Panc1 (cell line): ENCODE data around the gene OR2V1. TPM values are rescaled to one million over a fixed set of nuclear protein-coding genes. Genes with fewer than 3 reads are reported as not detected.

Source experiments
- ATAC-seq: fragments of 200-7000 bp; cut with Tn5 transposase; 2 replicates; pipeline ENCODE4 v1.9.1; 2020; ENCODE audit warnings: mild to moderate bottlenecking, moderate library complexity
- BruUV-seq: library from RNA; stranded (reverse); fragments of 400-500 nt; replicated peaks from 2 replicates; lab custom pipeline; 2021; lab: Mats Ljungman, UMichigan
- CTCF ChIA-PET: fragments of 300-600 bp; sonication (Branson Sonifier 250); formaldehyde crosslinking; loops from one replicate; lab custom pipeline; 2022; ENCODE audit warnings: antibody characterized with exemption; lab: Charles Lee
- POLR2A ChIA-PET: fragments of 300-600 bp; sonication (Branson Sonifier 250); formaldehyde crosslinking; loops from one replicate; lab custom pipeline; 2022; ENCODE audit warnings: antibody characterized with exemption; lab: Charles Lee
- DNase-seq: peaks from one replicate; pipeline ENCODE4 v3.0.0-alpha.2; 2010; ENCODE audit warnings: low read depth, low spot score
- H3K27ac ChIP-seq: 2 replicates; pipeline ENCODE4 v1.5.1; 2011; ENCODE audit warnings: mild to moderate bottlenecking, low read length, inconsistent platforms
- H3K27me3 ChIP-seq: fragments of 200-500 bp; sonication (Bioruptor generic); 2 replicates; pipeline ENCODE4 v1.6.0; 2014; ENCODE audit warnings: low read length, inconsistent platforms; ENCODE audit not compliant: control insufficient read depth, insufficient read depth
- H3K36me3 ChIP-seq: fragments of 200-500 bp; sonication (Bioruptor generic); 2 replicates; pipeline ENCODE4 v1.5.1; 2014; ENCODE audit warnings: inconsistent platforms, mild to moderate bottlenecking, low read length, moderate library complexity; ENCODE audit not compliant: control insufficient read depth, insufficient read depth
- H3K4me1 ChIP-seq: 2 replicates; pipeline ENCODE4 v1.5.1; 2011; ENCODE audit warnings: inconsistent platforms, mild to moderate bottlenecking, low read length, moderate library complexity; ENCODE audit not compliant: control insufficient read depth, insufficient read depth
- H3K4me3 ChIP-seq, 2 experiments: 2 replicates each; pipeline ENCODE4 v1.5.1; 2011 to 2012; ENCODE audit warnings: low read depth in 2 of 2, low read length in 2 of 2, mild to moderate bottlenecking in 2 of 2, inconsistent platforms in 1 of 2, moderate library complexity in 1 of 2
- H3K9me3 ChIP-seq: fragments of 200-500 bp; sonication (Bioruptor generic); 2 replicates; pipeline ENCODE4 v1.5.1; 2014; ENCODE audit warnings: low read depth, mild to moderate bottlenecking, inconsistent platforms, low read length, moderate library complexity; ENCODE audit not compliant: control insufficient read depth, insufficient read depth
- POLR2AphosphoS5 ChIP-seq: IDR thresholded peaks from 2 replicates; pipeline ENCODE4 v1.6.1; 2012; ENCODE audit warnings: mild to moderate bottlenecking, low read depth, low read length, moderate library complexity
- SIN3A ChIP-seq: IDR thresholded peaks from 2 replicates; pipeline ENCODE4 v1.6.1; 2012; ENCODE audit warnings: low read depth, mild to moderate bottlenecking, low read length, moderate library complexity, borderline replicate concordance; ENCODE audit not compliant: insufficient read depth
- in situ Hi-C: cut with HindIII; loops from 2 replicates; pipeline ENCODE4 v1.10.0; 2016; ENCODE audit warnings: low sequenced_read_pairs, low pct_unique_long_range_greater_than_20kb
- intact Hi-C: fragments of 100-400 bp; cut with micrococcal nuclease; formaldehyde crosslinking; loops from one replicate; pipeline ENCODE4 v1.10.0; 2022; ENCODE audit not compliant: unreplicated experiment
- total RNA-seq: library from RNA; stranded (reverse); gene quantifications from one replicate; pipeline ENCODE4 v1.2.1, GENCODE V29; 2021; ENCODE audit not compliant: unreplicated experiment
- TF ChIP-seq, protein P1 (sequence below), 2 experiments: IDR thresholded peaks; 2 replicates each; pipeline ENCODE4 v1.6.1; 2011 to 2012; ENCODE audit warnings: low read depth in 2 of 2, control low read depth in 1 of 2, low read length in 1 of 2, mild to moderate bottlenecking in 1 of 2, moderate library complexity in 1 of 2; ENCODE audit not compliant: insufficient read depth in 1 of 2
- TF ChIP-seq, protein P2 (sequence below): fragments of 450-650 bp; IDR thresholded peaks from 2 replicates; pipeline ENCODE4 v1.5.1; 2017; ENCODE audit warnings: mild to moderate bottlenecking

OR2V1 gene
- total RNA-seq, 1 experiment from 2014 or later: not detected

DNA sequence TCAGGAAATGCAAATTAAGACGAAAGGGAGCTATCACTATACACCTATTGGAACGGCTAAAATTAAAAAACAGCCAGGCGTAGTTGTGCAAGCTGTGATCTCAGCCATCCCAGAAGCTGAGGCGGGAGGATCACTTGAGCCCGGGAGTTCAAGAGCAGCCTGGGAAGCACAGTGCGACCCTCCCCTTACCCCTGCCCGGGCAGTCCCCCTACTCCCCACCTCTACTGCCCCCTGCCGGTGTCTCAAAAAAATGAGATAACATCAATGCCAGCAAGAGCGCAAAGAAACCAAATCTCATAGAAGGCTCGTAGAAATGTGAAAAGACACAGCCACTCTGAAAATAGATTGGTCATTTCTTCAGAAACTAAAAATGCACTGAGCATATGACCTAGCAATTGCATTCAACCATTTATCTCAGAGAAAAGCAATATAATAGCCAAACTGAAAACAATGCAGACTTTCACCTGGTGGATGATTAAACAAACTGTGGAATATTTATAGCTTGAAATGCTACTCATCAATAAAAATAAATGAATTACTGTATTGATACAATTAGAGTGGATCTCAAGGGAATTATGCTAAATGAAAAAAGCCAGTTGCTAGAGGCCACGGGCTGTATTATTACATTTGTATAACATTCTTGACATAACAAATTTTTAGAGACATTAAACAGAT lies 37.0 kb upstream of the OR2V1 start:
- no peaks in the 10 kb centered on the region for H3K36me3 ChIP-seq
- intact Hi-C loops (loop anchor here (5.0 kb wide), 1 partner anchor 301 kb away; no protein-coding TSS in a partner anchor), in situ Hi-C loops (no loop called here)
- no peaks in the 10 kb centered on the region for H3K9me3 ChIP-seq
- TF ChIP-seq, protein P1, sequence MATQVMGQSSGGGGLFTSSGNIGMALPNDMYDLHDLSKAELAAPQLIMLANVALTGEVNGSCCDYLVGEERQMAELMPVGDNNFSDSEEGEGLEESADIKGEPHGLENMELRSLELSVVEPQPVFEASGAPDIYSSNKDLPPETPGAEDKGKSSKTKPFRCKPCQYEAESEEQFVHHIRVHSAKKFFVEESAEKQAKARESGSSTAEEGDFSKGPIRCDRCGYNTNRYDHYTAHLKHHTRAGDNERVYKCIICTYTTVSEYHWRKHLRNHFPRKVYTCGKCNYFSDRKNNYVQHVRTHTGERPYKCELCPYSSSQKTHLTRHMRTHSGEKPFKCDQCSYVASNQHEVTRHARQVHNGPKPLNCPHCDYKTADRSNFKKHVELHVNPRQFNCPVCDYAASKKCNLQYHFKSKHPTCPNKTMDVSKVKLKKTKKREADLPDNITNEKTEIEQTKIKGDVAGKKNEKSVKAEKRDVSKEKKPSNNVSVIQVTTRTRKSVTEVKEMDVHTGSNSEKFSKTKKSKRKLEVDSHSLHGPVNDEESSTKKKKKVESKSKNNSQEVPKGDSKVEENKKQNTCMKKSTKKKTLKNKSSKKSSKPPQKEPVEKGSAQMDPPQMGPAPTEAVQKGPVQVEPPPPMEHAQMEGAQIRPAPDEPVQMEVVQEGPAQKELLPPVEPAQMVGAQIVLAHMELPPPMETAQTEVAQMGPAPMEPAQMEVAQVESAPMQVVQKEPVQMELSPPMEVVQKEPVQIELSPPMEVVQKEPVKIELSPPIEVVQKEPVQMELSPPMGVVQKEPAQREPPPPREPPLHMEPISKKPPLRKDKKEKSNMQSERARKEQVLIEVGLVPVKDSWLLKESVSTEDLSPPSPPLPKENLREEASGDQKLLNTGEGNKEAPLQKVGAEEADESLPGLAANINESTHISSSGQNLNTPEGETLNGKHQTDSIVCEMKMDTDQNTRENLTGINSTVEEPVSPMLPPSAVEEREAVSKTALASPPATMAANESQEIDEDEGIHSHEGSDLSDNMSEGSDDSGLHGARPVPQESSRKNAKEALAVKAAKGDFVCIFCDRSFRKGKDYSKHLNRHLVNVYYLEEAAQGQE (IDR thresholded peaks at IDR 0.05; ENCODE audit: insufficient read depth in 1 of 2, low read depth in 2 of 2, low read length in 1 of 2): no peak
- TF ChIP-seq, protein P2, sequence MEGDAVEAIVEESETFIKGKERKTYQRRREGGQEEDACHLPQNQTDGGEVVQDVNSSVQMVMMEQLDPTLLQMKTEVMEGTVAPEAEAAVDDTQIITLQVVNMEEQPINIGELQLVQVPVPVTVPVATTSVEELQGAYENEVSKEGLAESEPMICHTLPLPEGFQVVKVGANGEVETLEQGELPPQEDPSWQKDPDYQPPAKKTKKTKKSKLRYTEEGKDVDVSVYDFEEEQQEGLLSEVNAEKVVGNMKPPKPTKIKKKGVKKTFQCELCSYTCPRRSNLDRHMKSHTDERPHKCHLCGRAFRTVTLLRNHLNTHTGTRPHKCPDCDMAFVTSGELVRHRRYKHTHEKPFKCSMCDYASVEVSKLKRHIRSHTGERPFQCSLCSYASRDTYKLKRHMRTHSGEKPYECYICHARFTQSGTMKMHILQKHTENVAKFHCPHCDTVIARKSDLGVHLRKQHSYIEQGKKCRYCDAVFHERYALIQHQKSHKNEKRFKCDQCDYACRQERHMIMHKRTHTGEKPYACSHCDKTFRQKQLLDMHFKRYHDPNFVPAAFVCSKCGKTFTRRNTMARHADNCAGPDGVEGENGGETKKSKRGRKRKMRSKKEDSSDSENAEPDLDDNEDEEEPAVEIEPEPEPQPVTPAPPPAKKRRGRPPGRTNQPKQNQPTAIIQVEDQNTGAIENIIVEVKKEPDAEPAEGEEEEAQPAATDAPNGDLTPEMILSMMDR: peak; percentile 92
- POLR2A ChIA-PET: no interaction called here
- no peaks in the 10 kb centered on the region for H3K27me3 ChIP-seq
- BruUV-seq: no TSS peak
- peak overlapping the region; percentile 49 to 72 for H3K4me3 ChIP-seq
- no peak for ATAC-seq
- CTCF ChIA-PET: interaction anchor here (0.6 to 1.0 kb wide), 4 partner anchors 9 to 374 kb away, joined by 3 to 16 read pairs (median 10); partner anchors contain the start of gene MGAT1
- H3K27ac ChIP-seq: peak overlapping the region; percentile 86
- no peak for DNase-seq
- peaks cover 22% of the 10 kb centered on the region for H3K4me1 ChIP-seq

DNA sequence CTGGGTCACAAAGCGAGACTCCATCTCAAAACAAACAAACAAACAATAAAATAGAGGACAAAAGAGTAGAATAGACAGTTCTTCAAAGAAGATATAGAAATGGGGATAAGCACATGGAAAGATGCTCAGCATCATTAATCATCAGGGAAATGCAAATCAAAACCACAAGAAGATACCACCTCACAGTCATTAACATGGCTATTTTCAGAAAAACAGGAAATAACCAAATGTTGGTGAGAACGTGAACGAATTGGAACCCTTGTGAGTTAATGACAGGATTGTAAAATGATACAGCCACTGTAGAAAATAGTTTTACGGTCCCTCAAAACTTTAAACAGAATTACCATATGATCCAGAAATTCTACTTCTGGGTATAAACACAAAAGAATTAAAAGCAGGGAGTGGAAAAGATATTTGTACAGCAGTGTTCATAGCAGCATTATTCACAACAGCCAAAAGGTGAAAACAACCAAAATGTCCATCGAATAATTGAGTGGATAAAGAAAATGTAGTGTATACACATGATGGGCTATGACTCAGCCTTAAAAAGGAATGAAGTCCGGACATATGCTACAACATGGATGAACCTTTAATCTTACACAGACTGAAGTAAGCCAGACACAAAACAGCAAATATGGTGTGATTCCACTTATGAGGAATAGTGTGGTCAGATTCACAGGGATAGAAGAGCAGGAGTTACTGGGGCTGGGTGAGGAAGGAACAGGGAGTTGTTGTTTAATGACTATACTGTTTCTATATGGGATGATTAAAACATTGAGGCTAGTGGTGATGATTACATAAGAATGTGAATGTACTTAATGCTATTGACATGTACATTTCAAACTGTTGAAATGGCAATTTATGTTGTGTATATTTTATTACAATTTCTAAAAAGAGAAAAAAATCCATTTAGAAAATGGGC lies 36.1 kb upstream of the OR2V1 start:
- intact Hi-C loops (loop anchor here (5.0 kb wide), 1 partner anchor 300 kb away; no protein-coding TSS in a partner anchor), in situ Hi-C loops (no loop called here)
- Histone ChIP-seq H3K27ac (0 out of 2 replicates have a peak overlapping the region, but pooled peaks have one; percentile 4), H3K27me3 (no peaks in the 10 kb centered on the region), H3K4me1 (peaks cover 18% of the 10 kb centered on the region), H3K36me3 (no peaks in the 10 kb centered on the region), H3K9me3 (no peaks in the 10 kb centered on the region), H3K4me3 (no peak overlapping the region)
- TF ChIP-seq SIN3A (no peak), POLR2AphosphoS5 (no peak)
- TF ChIP-seq, protein P2: no peak
- no peak for ATAC-seq
- DNase-seq: no peak
- ChIA-PET POLR2A (no interaction called here), CTCF (interaction anchor here (0.6 to 1.0 kb wide), 3 partner anchors 10 to 373 kb away, joined by 3 to 16 read pairs (median 15); no protein-coding TSS in a partner anchor)
- BruUV-seq: no TSS peak
